Measurements from ENCODE around the gene SLC26A11.
"Not testable (repeated sequence)": the region's sequence is repeated elsewhere in the genome, so short reads cannot be mapped to it uniquely, and the experiment has no call there.

The SLC26A11 gene

DNA sequence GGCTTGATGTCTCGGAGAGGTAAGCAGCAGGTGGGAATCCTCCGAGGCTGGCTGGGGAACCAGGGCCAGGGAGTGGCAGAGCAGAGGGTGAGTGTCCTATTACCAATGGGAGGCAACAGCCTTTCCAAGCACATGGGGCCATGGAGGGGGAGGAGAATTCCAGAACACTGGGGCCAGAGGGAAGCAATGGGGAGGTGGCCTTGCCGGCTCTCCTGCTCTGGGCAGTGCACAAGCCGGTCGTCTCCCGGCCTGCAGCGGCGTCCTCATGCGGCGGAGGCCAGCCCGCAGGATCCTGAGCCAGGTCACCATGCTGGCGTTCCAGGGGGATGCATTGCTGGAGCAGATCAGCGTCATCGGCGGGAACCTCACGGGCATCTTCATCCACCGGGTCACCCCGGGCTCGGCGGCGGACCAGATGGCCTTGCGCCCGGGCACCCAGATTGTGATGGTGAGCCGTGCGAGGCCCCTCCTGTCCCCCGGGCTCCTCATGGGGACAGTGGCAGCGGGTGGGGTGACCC is 22.0 kb upstream of the SLC26A11 start:
- FAIRE-seq (no peak), DNase-seq (ENCODE audit: insufficient read length) (no peak)
- TF ChIP-seq POLR2A (IDR thresholded peaks at IDR 0.05; ENCODE audit: low read depth, low read length) (no peak), TAF1 (IDR thresholded peaks at IDR 0.05; ENCODE audit: borderline replicate concordance, low read depth, low read length) (no peak), POLR2AphosphoS5 (IDR thresholded peaks at IDR 0.05; ENCODE audit: low read depth, low read length) (no peak)

DNA sequence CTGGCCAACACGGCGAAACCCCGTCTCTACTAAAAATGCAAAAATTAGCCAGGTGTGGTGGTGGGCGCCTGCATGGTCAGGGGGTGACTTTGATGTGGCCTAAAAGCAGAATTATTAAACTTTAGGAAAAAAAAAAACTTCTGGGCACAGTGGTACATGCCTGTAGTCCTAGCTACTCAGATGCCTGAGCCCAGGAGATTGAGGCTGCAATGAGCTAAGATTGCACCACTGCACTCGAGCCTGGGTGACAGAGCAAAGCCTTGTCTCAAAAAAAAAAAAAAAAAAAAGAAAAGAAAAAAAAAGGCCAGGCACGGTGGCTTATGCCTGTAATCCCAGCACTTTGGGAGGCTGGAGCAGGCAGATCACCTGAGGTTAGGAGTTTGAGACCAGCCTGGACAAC is 20.9 kb upstream of the SLC26A11 start:
- not testable (repeated sequence) for DNase-seq (ENCODE audit: insufficient read length); FAIRE-seq

DNA sequence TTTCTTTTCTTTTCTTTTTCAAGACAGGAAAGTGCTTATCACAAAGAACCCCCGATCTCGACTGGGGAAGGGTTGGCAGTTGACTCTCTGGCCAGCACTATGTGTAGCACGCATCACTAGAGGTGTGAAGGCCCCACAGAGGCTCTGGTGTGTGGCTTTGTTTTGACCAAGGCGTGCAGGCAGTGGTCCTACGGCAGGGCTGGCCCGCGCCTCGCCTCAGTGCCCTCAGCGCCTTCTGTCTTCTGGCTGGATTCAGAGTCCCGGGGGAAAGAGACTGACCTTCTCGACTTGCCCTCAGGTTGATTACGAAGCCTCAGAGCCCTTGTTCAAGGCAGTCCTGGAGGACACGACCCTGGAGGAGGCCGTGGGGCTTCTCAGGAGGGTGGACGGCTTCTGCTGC is 18.8 kb upstream of the SLC26A11 start:
- no peak for FAIRE-seq
- no peak for TF ChIP-seq TAF1 (IDR thresholded peaks at IDR 0.05; ENCODE audit: borderline replicate concordance, low read depth, low read length)
- no peak for TF ChIP-seq POLR2AphosphoS5 (IDR thresholded peaks at IDR 0.05; ENCODE audit: low read depth, low read length)
- TF ChIP-seq POLR2A (IDR thresholded peaks at IDR 0.05; ENCODE audit: low read depth, low read length): no peak
- no peak for DNase-seq (ENCODE audit: insufficient read length)

DNA sequence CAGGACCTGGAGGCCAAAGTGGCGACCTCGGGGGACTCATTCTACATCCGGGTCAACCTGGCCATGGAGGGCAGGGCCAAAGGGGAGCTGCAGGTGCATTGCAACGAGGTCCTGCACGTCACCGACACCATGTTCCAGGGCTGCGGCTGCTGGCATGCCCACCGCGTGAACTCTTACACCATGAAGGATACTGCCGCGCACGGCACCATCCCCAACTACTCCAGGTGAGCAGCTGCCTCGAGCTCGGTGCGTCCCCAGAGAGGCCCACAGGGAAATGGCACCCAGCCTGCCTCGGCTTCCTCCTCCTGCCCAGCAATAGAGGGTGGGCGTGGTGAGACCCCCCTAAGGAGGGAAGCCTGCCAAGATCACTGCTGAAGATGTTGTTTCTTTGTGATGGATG is 18.0 kb upstream of the SLC26A11 start:
- no peak for FAIRE-seq

DNA sequence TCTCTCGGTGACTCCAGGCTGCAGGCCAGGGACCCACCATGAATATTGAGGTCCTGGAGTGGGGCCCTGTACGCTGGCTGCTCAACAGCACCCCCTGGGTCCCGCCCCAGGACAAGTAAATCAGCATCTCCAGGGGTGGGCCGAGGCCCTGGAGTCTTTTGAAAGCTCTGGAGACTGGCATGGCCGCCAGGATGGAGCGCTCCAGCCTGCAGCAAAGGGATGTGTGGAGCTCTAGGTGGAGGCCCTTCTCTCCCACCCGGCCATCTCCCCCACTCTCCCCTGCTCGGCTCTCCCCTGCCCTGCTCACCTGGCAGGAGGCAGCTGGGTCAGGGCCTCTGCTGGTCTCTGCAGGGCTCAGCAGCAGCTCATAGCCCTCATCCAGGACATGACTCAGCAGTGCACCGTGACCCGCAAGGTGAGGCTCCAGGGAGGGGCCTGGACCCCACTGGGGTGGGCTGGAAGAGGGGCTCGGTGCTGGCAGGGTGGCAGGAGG is 16.7 kb upstream of the SLC26A11 start:
- TF ChIP-seq POLR2AphosphoS5 (IDR thresholded peaks at IDR 0.05; ENCODE audit: low read depth, low read length): no peak
- TF ChIP-seq TAF1 (IDR thresholded peaks at IDR 0.05; ENCODE audit: borderline replicate concordance, low read depth, low read length): no peak
- no peak for TF ChIP-seq POLR2A (IDR thresholded peaks at IDR 0.05; ENCODE audit: low read depth, low read length)
- no peak for FAIRE-seq
- DNase-seq (ENCODE audit: insufficient read length): no peak

More for the DNA sequence above, 18.0 kb upstream of the SLC26A11 start:
- no peak for DNase-seq (ENCODE audit: insufficient read length)
- TF ChIP-seq POLR2AphosphoS5 (IDR thresholded peaks at IDR 0.05; ENCODE audit: low read depth, low read length): no peak
- no peak for TF ChIP-seq TAF1 (IDR thresholded peaks at IDR 0.05; ENCODE audit: borderline replicate concordance, low read depth, low read length)
- TF ChIP-seq POLR2A (IDR thresholded peaks at IDR 0.05; ENCODE audit: low read depth, low read length): no peak

DNA sequence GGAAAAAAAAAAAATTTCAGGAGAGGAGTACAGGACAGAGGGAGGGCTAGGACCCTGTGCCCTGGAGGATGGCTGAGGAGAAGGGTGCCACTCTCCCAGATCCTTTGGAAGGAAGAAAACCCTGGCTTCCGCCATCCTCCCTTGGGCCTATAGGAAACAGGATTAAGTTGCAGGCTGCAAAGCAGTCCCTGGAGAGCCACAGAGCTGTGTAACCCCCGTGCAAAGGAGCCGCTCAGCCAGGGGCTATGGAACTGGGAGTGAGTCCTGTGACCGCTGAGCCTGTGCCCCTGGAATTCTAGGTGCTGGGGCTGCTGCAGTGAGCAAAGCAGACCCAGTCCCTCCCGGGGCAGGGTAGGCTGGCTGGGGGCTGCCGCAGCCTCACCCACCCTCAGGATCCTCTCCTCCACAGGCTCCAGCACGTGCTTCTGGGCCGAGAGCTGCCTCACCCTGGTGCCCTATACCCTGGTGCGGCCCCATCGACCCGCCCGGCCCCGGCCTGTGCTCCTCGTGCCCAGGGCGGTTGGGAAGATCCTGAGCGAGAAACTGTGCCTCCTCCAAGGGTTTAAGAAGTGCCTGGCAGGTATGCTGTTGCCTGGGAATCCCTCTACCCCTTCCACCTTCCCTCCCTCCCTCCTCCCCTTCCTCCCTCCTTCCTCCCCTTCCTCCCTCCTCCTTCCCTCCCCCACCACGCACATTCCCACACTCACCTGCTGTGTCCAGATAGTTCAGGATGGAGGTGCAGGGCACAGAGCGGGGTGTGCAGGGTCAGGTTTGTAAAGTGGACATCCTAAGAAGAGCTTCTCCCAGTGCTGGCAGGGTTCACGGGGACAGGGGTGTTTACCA is 15.4 kb upstream of the SLC26A11 start:
- DNase-seq (ENCODE audit: insufficient read length) (no peak), FAIRE-seq (no peak)
- TF ChIP-seq POLR2AphosphoS5 (IDR thresholded peaks at IDR 0.05; ENCODE audit: low read depth, low read length): no peak
- TF ChIP-seq POLR2A (IDR thresholded peaks at IDR 0.05; ENCODE audit: low read depth, low read length): no peak

DNA sequence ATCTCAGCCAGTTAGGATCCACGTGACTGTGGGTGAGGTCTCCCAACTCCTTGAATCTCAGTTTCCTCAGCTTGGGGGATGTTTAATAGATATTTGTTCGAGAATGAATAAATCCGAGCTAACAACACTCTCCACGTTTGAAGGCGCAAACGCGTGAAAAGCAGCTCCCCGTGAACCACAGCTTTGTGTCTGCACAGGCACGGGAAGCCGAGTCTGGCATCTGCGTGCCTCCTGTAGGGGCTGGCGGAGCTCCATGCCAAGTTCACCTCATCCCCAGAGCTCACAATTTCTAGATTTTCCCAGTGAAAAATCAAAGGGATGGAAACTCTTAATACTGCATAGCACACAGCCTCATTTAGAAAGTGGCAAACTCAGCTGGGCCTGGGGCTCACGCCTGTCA is 14.4 kb upstream of the SLC26A11 start:
- DNase-seq (ENCODE audit: insufficient read length) (no peak), FAIRE-seq (no peak)
- TF ChIP-seq POLR2AphosphoS5 (IDR thresholded peaks at IDR 0.05; ENCODE audit: low read depth, low read length) (no peak), POLR2A (IDR thresholded peaks at IDR 0.05; ENCODE audit: low read depth, low read length) (no peak), TAF1 (IDR thresholded peaks at IDR 0.05; ENCODE audit: borderline replicate concordance, low read depth, low read length) (no peak)

DNA sequence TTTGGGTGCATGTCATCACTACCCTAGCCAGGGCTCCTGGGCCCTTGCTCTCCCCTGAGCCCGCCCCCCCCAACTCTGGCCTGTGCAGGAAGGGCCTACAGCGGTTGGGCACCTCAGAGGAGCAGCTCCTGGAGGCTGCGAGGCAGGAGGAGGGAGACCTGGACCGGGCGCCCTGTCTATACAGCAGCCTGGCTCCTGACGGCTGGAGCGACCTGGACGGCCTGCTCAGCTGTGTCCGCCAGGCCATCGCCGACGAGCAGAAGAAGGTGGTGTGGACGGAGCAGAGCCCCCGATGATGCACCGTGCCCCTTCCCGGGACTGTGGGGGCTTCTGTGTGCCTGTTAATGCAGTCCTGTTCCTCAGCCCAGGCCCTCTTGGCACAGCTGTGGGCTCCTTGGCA is 12.2 kb upstream of the SLC26A11 start:
- DNase-seq (ENCODE audit: insufficient read length) (no peak), FAIRE-seq (no peak)
- TF ChIP-seq TAF1 (IDR thresholded peaks at IDR 0.05; ENCODE audit: borderline replicate concordance, low read depth, low read length): no peak
- TF ChIP-seq POLR2A (IDR thresholded peaks at IDR 0.05; ENCODE audit: low read depth, low read length): no peak
- TF ChIP-seq POLR2AphosphoS5 (IDR thresholded peaks at IDR 0.05; ENCODE audit: low read depth, low read length): no peak

DNA sequence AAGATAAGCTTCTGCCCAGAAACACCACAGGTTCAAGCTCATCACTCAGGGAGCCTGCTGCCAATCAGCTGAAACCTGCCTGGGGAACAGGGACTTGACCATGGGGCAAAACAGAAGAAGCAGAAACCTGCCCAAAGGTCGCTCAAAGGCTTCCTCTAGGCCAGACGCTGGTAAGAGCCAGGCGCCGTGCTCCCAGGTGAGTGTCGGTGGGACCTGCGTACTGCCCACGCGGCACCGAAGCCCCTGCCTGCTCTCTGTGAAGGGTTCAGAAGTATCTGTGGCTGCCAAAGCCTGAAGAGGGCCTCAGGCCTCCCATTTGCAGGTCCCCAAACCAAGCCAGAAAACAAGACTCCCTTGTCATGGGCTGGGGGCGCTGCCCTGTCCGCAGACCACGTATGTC is 10.5 kb upstream of the SLC26A11 start:
- no peak for DNase-seq (ENCODE audit: insufficient read length)
- no peak for FAIRE-seq
- TF ChIP-seq POLR2AphosphoS5 (IDR thresholded peaks at IDR 0.05; ENCODE audit: low read depth, low read length): no peak
- no peak for TF ChIP-seq POLR2A (IDR thresholded peaks at IDR 0.05; ENCODE audit: low read depth, low read length)
- TF ChIP-seq TAF1 (IDR thresholded peaks at IDR 0.05; ENCODE audit: borderline replicate concordance, low read depth, low read length): no peak

DNA sequence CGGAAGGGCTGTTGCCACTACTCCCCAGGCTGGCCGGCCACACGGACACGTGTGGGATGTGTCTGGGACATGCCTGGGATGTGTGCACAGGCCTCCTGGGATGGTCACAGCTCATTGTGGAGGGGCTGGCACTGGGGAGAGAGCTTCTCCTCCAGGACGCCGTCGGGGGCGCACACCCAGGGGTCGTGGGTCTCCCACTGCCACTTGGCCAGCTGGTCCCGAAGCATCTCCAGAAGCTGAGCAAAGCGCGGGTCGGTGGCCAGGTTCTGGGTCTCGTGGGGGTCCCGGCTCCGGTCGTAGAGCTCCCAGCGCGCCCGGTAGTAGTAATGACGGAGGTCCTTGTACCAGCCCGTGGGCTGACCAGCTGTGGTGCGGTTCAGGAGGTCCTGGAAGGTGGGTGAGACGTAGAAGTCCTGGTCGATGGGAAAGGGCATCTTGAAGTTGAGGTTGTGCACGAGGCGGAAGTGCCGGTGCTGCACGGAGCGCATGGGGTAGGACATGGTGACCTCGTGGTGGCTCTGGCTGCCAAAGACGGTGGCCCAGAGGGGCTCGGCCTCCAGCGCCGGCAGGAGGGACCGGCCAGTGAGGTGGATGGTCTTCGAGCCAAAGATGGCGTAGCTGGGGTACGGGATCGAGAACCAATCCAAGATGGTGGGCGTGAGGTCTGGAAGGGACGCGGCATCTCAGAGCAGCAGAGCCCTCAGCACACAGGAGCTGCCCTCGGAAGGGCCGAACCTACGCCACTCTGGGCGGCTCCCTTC is 9.7 kb upstream of the SLC26A11 start:
- DNase-seq (ENCODE audit: insufficient read length) (no peak), FAIRE-seq (no peak)
- TF ChIP-seq TAF1 (IDR thresholded peaks at IDR 0.05; ENCODE audit: borderline replicate concordance, low read depth, low read length) (no peak), POLR2A (IDR thresholded peaks at IDR 0.05; ENCODE audit: low read depth, low read length) (no peak), POLR2AphosphoS5 (IDR thresholded peaks at IDR 0.05; ENCODE audit: low read depth, low read length) (no peak)

DNA sequence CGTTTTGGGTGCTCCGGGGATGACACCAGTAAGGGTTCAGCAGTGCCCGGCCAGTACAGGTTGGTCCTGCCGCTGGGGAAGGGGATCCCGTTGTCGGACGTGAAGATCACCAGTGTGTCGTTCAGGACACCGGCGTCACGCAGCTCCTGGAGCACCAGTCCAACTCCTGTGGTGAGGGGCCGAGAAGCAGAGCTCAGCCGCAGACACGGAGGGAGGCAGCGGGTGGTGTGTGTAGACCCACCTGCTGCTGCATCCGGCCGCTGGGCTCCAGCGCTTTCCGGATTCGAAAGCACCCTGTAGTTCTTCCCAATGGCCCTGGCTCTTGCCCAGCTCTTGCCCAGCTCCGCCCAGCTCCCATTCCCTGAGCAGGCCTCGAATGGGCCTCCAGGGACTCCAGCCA is 8.1 kb upstream of the SLC26A11 start:
- no peak for DNase-seq (ENCODE audit: insufficient read length)

DNA sequence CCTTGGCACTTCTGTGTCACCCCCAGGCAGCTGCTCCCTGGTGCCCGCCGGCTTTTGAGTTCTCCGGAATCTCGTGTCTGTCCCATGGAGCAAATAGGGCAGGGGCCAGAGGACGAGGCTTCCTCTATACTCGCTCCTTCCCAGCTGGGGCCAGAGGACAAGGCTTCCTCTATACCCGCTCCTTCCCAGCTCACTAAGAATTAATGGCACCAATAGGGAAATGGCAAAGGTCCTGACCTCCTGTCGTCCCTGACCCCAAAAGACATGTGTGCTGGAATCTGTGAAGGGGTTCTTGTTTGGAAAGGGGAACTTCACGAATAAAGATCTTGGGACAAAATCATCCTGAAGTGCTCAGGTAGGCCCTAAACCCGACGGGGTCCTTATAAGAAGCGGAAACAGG is 7.7 kb upstream of the SLC26A11 start:
- FAIRE-seq (no peak), DNase-seq (ENCODE audit: insufficient read length) (no peak)
- TF ChIP-seq POLR2AphosphoS5 (IDR thresholded peaks at IDR 0.05; ENCODE audit: low read depth, low read length) (no peak), TAF1 (IDR thresholded peaks at IDR 0.05; ENCODE audit: borderline replicate concordance, low read depth, low read length) (no peak), POLR2A (IDR thresholded peaks at IDR 0.05; ENCODE audit: low read depth, low read length) (no peak)

More for the DNA sequence above, 8.1 kb upstream of the SLC26A11 start:
- no peak for FAIRE-seq
- TF ChIP-seq POLR2A (IDR thresholded peaks at IDR 0.05; ENCODE audit: low read depth, low read length): no peak
- TF ChIP-seq TAF1 (IDR thresholded peaks at IDR 0.05; ENCODE audit: borderline replicate concordance, low read depth, low read length): no peak
- TF ChIP-seq POLR2AphosphoS5 (IDR thresholded peaks at IDR 0.05; ENCODE audit: low read depth, low read length): no peak

All from GM12892 (cell line).